GM13977 (cell line): ENCODE data around the gene GULP1.

ENCODE experiments used
- DNase-seq: peaks from one replicate; pipeline ENCODE4 v3.0.0; 2012; ENCODE audit warnings: low spot score
- CTCF ChIP-seq: IDR thresholded peaks from 2 replicates; pipeline ENCODE4 v1.5.1; 2012; ENCODE audit warnings: mild to moderate bottlenecking, control low read depth; ENCODE audit not compliant: insufficient read depth; ENCODE audit errors: extremely low read depth, missing control alignments
- in situ Hi-C: fragments of 300-500 bp; cut with MboI; formaldehyde crosslinking; loops from one replicate; pipeline ENCODE4 v1.12.0; 2022; ENCODE audit warnings: low sequenced_read_pairs, low pct_unique_long_range_greater_than_20kb, mixed read lengths, inconsistent platforms; ENCODE audit not compliant: unreplicated experiment

The GULP1 gene

GRCh38 chr2:188309364-188309763, 17.7 kb downstream of the GULP1 start:
- in situ Hi-C loops, result no loop called here
- no peak for DNase-seq
- no peak for TF ChIP-seq CTCF

GRCh38 chr2:188314314-188315054, 22.8 kb downstream of the GULP1 start:
- no peak for TF ChIP-seq CTCF
- no peak for DNase-seq
- in situ Hi-C loops, result no loop called here

- TF ChIP-seq CTCF, result no peak
- no peak for DNase-seq
- in situ Hi-C loops, result no loop called here
Measured at GRCh38 chr2:188315750-188316149, 24.1 kb downstream of the GULP1 start.

- in situ Hi-C loops, result no loop called here
- no peak for TF ChIP-seq CTCF
- no peak for DNase-seq
Measured at GRCh38 chr2:188316342-188316741, 24.7 kb downstream of the GULP1 start.

GRCh38 chr2:188316791-188317423, 25.2 kb downstream of the GULP1 start:
- no peak for TF ChIP-seq CTCF
- no peak for DNase-seq
- in situ Hi-C loops, result no loop called here

GRCh38 chr2:188318161-188318749, 26.6 kb downstream of the GULP1 start:
- TF ChIP-seq CTCF, result no peak
- in situ Hi-C loops, result no loop called here
- no peak for DNase-seq
